AG10803 (cell line): ENCODE data around the gene PIP4K2C.

Experiments used
- DNase-seq: peaks from one replicate; pipeline ENCODE4 v3.0.0; 2010; ENCODE audit warnings: low read depth
- H3K4me3 ChIP-seq: 2 replicates; pipeline ENCODE4 v1.5.1; 2011; ENCODE audit warnings: mild to moderate bottlenecking, low read length, control low read depth
- TF ChIP-seq, protein P1 (sequence below): conservative IDR thresholded peaks from 2 replicates; pipeline ENCODE4 v1.5.1; 2011; ENCODE audit warnings: mild to moderate bottlenecking, low read length, control low read depth, inconsistent platforms

The PIP4K2C gene

GRCh38 chr12:57611108-57611826 lies 20.3 kb downstream of the PIP4K2C start, which contains the start of gene ARHGEF25:
ARHGEF25 (plus strand) TSS chr12:57611435; CDS start chr12:57611895, 460 bp downstream.
- H3K4me3 ChIP-seq, result peak within 1 kb of the TSS; percentile 69
- peak; percentile 48 for DNase-seq
- TF ChIP-seq, protein P1, sequence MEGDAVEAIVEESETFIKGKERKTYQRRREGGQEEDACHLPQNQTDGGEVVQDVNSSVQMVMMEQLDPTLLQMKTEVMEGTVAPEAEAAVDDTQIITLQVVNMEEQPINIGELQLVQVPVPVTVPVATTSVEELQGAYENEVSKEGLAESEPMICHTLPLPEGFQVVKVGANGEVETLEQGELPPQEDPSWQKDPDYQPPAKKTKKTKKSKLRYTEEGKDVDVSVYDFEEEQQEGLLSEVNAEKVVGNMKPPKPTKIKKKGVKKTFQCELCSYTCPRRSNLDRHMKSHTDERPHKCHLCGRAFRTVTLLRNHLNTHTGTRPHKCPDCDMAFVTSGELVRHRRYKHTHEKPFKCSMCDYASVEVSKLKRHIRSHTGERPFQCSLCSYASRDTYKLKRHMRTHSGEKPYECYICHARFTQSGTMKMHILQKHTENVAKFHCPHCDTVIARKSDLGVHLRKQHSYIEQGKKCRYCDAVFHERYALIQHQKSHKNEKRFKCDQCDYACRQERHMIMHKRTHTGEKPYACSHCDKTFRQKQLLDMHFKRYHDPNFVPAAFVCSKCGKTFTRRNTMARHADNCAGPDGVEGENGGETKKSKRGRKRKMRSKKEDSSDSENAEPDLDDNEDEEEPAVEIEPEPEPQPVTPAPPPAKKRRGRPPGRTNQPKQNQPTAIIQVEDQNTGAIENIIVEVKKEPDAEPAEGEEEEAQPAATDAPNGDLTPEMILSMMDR, result no peak

DNA sequence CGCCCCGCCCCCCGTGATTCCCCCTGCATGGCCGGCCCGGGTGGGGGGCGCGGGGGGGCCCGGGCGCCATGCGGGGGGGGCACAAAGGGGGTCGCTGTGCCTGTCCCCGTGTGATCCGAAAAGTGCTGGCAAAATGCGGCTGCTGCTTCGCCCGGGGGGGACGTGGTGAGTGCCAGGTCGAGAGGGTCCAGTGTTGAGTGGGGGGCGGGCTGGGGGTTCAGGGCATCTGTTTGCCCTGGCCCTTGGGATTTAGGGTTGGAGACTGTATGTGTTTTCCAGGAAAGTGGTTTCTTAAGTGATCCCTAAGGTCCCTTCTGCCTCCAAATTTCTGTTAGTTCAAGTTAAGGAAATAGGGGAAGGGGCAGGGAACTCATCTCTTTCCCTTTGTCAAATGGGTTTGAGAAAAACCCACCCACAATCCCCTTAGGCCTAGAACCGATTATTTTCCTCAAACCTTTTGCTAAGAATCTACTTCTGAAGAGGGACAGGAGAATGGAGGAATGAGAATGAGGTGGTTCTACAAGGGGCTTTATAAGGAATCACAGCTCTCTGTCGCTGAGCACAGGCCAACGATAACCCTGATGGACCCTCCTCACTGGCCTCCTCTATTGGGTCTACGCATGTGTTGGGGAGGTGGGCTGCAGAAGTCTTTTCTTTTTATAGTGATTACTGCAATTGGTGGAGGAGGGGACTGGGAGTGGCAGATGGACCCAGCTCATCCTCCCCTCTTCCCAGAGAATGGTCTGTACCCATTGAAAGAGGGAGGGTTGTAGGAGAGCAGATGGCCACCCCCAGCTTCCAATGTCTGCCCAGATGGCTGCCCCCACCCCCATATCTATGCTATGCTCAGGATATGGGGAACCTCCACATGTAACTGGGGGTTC lies 21.1 kb downstream of the PIP4K2C start:
- DNase-seq, result no peak
- TF ChIP-seq, protein P1, result no peak
- peak overlapping the region; percentile 69 for H3K4me3 ChIP-seq

DNA sequence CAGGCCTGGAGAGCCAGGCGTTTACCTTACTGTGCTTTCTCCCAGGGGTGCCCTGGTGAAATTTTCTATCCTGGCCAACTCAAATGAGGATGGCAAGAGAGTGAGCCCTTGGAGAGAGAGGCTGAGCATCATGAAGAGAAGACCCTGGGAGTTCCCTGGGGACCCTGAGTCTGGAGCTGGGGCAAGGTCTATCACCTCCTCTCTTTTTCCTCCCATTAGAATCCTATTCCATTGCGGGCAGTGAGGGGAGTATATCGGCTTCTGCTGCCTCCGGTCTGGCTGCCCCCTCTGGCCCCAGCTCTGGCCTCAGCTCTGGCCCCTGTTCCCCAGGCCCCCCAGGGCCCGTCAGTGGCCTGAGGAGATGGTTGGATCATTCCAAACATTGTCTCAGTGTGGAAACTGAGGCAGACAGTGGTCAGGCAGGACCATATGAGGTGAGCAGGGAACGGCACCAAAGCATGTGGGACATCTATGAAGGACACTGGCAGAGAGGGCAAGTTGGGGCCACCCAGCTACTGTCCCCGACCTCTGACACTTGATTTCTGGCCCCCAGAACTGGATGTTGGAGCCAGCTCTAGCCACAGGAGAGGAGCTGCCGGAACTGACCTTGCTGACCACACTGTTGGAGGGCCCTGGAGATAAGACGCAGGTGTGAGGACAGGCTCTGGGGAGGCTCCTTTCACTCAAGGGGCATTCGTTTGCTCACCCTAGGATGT lies 21.9 kb downstream of the PIP4K2C start:
- TF ChIP-seq, protein P1, result no peak
- H3K4me3 ChIP-seq, result no peak overlapping the region

DNA sequence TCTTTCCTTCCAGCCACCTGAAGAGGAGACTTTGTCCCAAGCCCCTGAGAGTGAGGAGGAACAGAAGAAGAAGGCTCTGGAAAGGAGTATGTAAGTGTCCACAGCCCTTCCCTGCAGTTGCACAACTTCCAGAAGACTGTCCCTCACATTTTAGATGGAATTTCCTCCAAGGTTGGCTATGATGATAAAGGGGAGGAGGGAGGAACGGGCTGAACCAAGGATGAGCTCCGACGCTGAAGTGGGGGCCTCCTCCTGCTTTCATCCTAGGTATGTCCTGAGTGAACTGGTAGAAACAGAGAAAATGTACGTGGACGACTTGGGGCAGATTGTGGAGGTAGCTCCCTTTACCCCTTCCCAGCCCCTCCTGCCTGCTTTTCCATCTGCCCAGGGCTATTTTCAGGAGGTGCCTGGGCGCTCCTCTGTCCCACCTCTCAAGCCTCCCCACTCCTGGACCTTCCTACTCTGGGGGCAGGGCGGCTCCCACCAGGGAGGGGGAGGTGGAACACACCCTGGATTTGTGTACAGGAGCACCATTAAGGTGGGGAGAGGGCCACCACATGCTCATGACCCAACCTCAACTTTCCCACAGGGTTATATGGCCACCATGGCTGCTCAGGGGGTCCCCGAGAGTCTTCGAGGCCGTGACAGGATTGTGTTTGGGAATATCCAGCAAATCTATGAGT lies 22.6 kb downstream of the PIP4K2C start:
- TF ChIP-seq, protein P1, result no peak
- no peak for DNase-seq
- no peak overlapping the region for H3K4me3 ChIP-seq

More for the DNA sequence above, 21.9 kb downstream of the PIP4K2C start:
- no peak for DNase-seq

DNA sequence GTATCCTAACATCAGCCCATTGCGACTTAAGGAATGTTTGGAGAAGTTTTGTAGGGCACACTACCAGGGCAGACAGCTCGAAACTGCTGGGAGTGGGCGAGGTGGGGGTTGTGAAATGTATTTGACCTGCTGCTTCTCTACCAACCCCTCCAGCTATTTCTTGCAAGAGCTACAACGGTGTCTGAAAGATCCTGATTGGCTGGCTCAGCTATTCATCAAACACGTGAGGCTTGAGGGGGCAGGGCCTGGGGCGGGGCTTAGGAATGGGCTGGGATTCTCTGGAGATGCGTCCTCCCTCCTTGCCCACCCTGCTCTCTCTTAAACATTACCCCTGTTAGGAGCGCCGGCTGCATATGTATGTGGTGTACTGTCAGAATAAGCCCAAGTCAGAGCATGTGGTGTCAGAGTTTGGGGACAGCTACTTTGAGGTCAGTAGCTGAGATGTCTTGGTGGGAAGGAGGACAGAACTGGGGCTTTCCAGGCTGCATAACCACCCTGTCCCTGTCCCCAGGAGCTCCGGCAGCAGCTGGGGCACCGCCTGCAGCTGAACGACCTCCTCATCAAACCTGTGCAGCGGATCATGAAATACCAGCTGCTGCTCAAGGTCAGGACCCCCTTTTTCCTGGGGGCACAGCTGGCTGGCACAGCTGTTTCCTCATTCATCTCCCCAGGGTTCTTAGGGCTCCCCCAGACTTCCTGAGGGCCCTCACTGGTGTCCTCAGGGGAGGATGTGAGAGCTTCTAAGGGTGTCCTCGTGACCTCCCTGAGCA lies 23.4 kb downstream of the PIP4K2C start:
- H3K4me3 ChIP-seq, result no peak overlapping the region
- DNase-seq, result peak; percentile 26
- TF ChIP-seq, protein P1, result no peak

GRCh38 chr12:57614948-57615500 lies 24.0 kb downstream of the PIP4K2C start:
- TF ChIP-seq, protein P1, result no peak
- H3K4me3 ChIP-seq, result no peak overlapping the region
- DNase-seq, result no peak
